HepG2 (cell line): ENCODE results near the gene DNAJC18. TPM values are rescaled to one million over a fixed set of nuclear protein-coding genes. Genes with fewer than 3 reads are reported as not detected.

Experiments used
- ATAC-seq: fragments of 200-7000 bp; cut with Tn5 transposase; 3 replicates; pipeline ENCODE4 v1.9.1; 2020; ENCODE audit warnings: mild to moderate bottlenecking, moderate library complexity
- BruUV-seq: library from RNA; stranded (reverse); fragments of 400-500 nt; replicated peaks from 2 replicates; lab custom pipeline; 2021; lab: Mats Ljungman, UMichigan
- CTCF ChIA-PET: fragments of 300-600 bp; formaldehyde crosslinking; extraction: SDS; loops from one replicate; lab custom pipeline; 2021; ENCODE audit warnings: low total read pairs, inconsistent platforms, low intra/inter-chr PET ratio; lab: Yijun Ruan, JAX
- POLR2A ChIA-PET: fragments of 350-600 bp; sonication (Branson Sonifier 250); formaldehyde crosslinking; loops from one replicate; lab custom pipeline; 2020; ENCODE audit warnings: antibody characterized with exemption, inconsistent platforms; lab: Yijun Ruan, JAX
- DNase-seq: peaks from one replicate; pipeline ENCODE4 v3.0.0-alpha.2; 2015; ENCODE audit warnings: low spot score
- FAIRE-seq: peaks from 3 replicates; lab custom pipeline; 2011; peaks lifted over from hg19 to GRCh38; lab: Jason Lieb, UNC
- H2AFZ ChIP-seq: one replicate; pipeline ENCODE4 v1.6.1; 2011; ENCODE audit warnings: low read length, inconsistent platforms
- H3K27ac ChIP-seq: fragments of 300-600 bp; 3 replicates; pipeline ENCODE4 v1.8.0; 2011; ENCODE audit warnings: mixed run types, mild to moderate bottlenecking, mixed read lengths, low read length, inconsistent platforms; ENCODE audit not compliant: insufficient read depth; ENCODE audit errors: extremely low read length
- H3K27me3 ChIP-seq, 2 experiments: fragments of 200-600 bp in 1 of 2; 2 replicates in 1 of 2; 3 replicates in 1 of 2; pipeline versions ENCODE4 v1.6.0 to v1.8.0; 2011; ENCODE audit warnings: low read length in 2 of 2, mild to moderate bottlenecking in 2 of 2, moderate library complexity in 2 of 2, inconsistent platforms in 1 of 2; ENCODE audit not compliant: insufficient read depth in 2 of 2, control insufficient read depth in 1 of 2
- H3K36me3 ChIP-seq, 2 experiments: fragments of 200-600 bp in 1 of 2; replicated peaks in 1 of 2; 2 replicates in 1 of 2; 3 replicates in 1 of 2; pipeline versions ENCODE4 v1.5.1 to v1.8.0; 2011; ENCODE audit warnings: low read length in 2 of 2, inconsistent platforms in 1 of 2; ENCODE audit not compliant: insufficient read depth in 2 of 2, control insufficient read depth in 1 of 2
- H3K4me1 ChIP-seq: 2 replicates; pipeline ENCODE4 v1.5.1; 2012; ENCODE audit warnings: low read length, inconsistent platforms; ENCODE audit not compliant: insufficient read depth
- H3K4me2 ChIP-seq: 2 replicates; pipeline ENCODE4 v1.6.0; 2011; ENCODE audit warnings: low read depth, low read length, inconsistent platforms
- H3K4me3 ChIP-seq, 3 experiments: fragments of 200-600 bp in 1 of 3; sonication (generic), shearing (Covaris generic) in 1 of 3; replicated peaks in 1 of 3; 2 replicates each; pipeline ENCODE4 v1.5.1; 2011 to 2016; ENCODE audit warnings: low read length in 3 of 3, inconsistent platforms in 2 of 3, low read depth in 2 of 3, mild to moderate bottlenecking in 2 of 3, control low read depth in 1 of 3, mixed read lengths in 1 of 3; ENCODE audit not compliant: insufficient read depth in 1 of 3
- H3K79me2 ChIP-seq: one replicate; pipeline ENCODE4 v1.6.1; 2011; ENCODE audit warnings: low read length, inconsistent platforms; ENCODE audit not compliant: insufficient read depth
- H3K9ac ChIP-seq: 2 replicates; pipeline ENCODE4 v1.6.0; 2011; ENCODE audit warnings: mild to moderate bottlenecking, low read depth, low read length, inconsistent platforms; ENCODE audit not compliant: insufficient read depth
- H3K9me3 ChIP-seq: 2 replicates; pipeline ENCODE4 v1.5.1; 2012; ENCODE audit warnings: mild to moderate bottlenecking, low read length
- H4K20me1 ChIP-seq: 2 replicates; pipeline ENCODE4 v1.6.0; 2011; ENCODE audit warnings: inconsistent platforms, mild to moderate bottlenecking, low read length, moderate library complexity; ENCODE audit not compliant: insufficient read depth
- ATF1 ChIP-seq: IDR thresholded peaks from 2 replicates; pipeline ENCODE4 v1.6.1; 2016; ENCODE audit warnings: mild to moderate bottlenecking, control low read depth
- GTF3A ChIP-seq: sonication (generic); formaldehyde crosslinking; conservative IDR thresholded peaks from 2 replicates; pipeline ENCODE4 v1.4.0; 2020; ENCODE audit warnings: mild to moderate bottlenecking, missing genetic modification reagents
- IKZF4 ChIP-seq: sonication (generic); formaldehyde crosslinking; IDR thresholded peaks from 2 replicates; pipeline ENCODE4 v1.5.1; 2020; ENCODE audit warnings: borderline replicate concordance, mild to moderate bottlenecking, low read depth, missing genetic modification reagents; ENCODE audit errors: not compliant biosample characterization
- MATR3 ChIP-seq: sonication (generic); formaldehyde crosslinking; IDR thresholded peaks from 2 replicates; pipeline ENCODE4 v1.4.0; 2020; ENCODE audit warnings: missing genetic modification reagents
- MTF1 ChIP-seq: sonication (generic); formaldehyde crosslinking; IDR thresholded peaks from 2 replicates; pipeline ENCODE4 v1.5.0; 2020; ENCODE audit warnings: missing genetic modification reagents
- NCOR1 ChIP-seq: fragments of 200-600 bp; sonication (generic); IDR thresholded peaks from 2 replicates; pipeline ENCODE4 v1.7.0; 2017; ENCODE audit warnings: antibody characterized with exemption, low read length, borderline replicate concordance
- NFIB ChIP-seq: sonication (generic); formaldehyde crosslinking; IDR thresholded peaks from 2 replicates; pipeline ENCODE4 v1.9.0; 2021; ENCODE audit warnings: missing genetic modification reagents, mild to moderate bottlenecking, borderline replicate concordance
- POLR2AphosphoS2 ChIP-seq: IDR thresholded peaks from 2 replicates; pipeline ENCODE4 v1.6.1; 2011; ENCODE audit warnings: low read depth, low read length, improper control_type of control experiment
- PRMT3 ChIP-seq: sonication (generic); formaldehyde crosslinking; IDR thresholded peaks from 2 replicates; pipeline ENCODE4 v1.8.1; 2022; ENCODE audit warnings: low read depth, mild to moderate bottlenecking, moderate library complexity, missing genetic modification reagents, borderline replicate concordance
- RAD51 ChIP-seq: fragments of 450-650 bp; IDR thresholded peaks from 2 replicates; pipeline ENCODE4 v1.6.1; 2016; ENCODE audit warnings: borderline replicate concordance
- RORA ChIP-seq: sonication (generic); formaldehyde crosslinking; IDR thresholded peaks from 2 replicates; pipeline ENCODE4 v1.5.0; 2020; ENCODE audit warnings: mild to moderate bottlenecking, missing genetic modification reagents, moderate library complexity
- SRSF1 ChIP-seq: fragments of 200-400 bp; formaldehyde crosslinking; optimal IDR thresholded peaks from 2 replicates; pipeline ENCODE3; 2017; ENCODE audit warnings: mild to moderate bottlenecking, low read depth, low read length, moderate library complexity
- ZC3H13 ChIP-seq: sonication (generic); formaldehyde crosslinking; IDR thresholded peaks from 2 replicates; pipeline ENCODE4 v1.8.1; 2023; ENCODE audit warnings: mild to moderate bottlenecking, missing genetic modification reagents, moderate library complexity
- ZMYM3 ChIP-seq: sonication (generic); formaldehyde crosslinking; IDR thresholded peaks from 2 replicates; pipeline ENCODE4 v1.5.1; 2020; ENCODE audit warnings: mild to moderate bottlenecking, missing genetic modification reagents
- ZNF24 ChIP-seq: fragments of 450-650 bp; IDR thresholded peaks from 2 replicates; pipeline ENCODE4 v1.6.1; 2017; ENCODE audit warnings: antibody characterized with exemption, mild to moderate bottlenecking
- ZNF282 ChIP-seq: fragments of 450-650 bp; IDR thresholded peaks from 2 replicates; pipeline ENCODE4 v1.6.1; 2018; ENCODE audit not compliant: partially characterized antibody
- ZNF496 ChIP-seq: sonication (generic); formaldehyde crosslinking; IDR thresholded peaks from 2 replicates; pipeline ENCODE4 v1.8.1; 2023; ENCODE audit warnings: mild to moderate bottlenecking, moderate library complexity, missing genetic modification reagents; ENCODE audit not compliant: insufficient replicate concordance
- ZNF629 ChIP-seq: sonication (generic); formaldehyde crosslinking; conservative IDR thresholded peaks from 2 replicates; pipeline ENCODE4 v1.5.0; 2020; ENCODE audit warnings: missing genetic modification reagents
- ZNF678 ChIP-seq: sonication (generic); formaldehyde crosslinking; IDR thresholded peaks from 2 replicates; pipeline ENCODE4 v1.4.0; 2020; ENCODE audit warnings: mild to moderate bottlenecking, missing genetic modification reagents
- ZNF777 ChIP-seq: sonication (generic); formaldehyde crosslinking; IDR thresholded peaks from 2 replicates; pipeline ENCODE4 v1.4.0; 2020; ENCODE audit warnings: missing genetic modification reagents
- ZNF782 ChIP-seq: sonication (generic); formaldehyde crosslinking; IDR thresholded peaks from 2 replicates; pipeline ENCODE4 v1.4.0; 2020; ENCODE audit warnings: missing genetic modification reagents, mild to moderate bottlenecking, borderline replicate concordance
- ZSCAN9 ChIP-seq: IDR thresholded peaks from 2 replicates; pipeline ENCODE4 v1.6.1; 2016; ENCODE audit warnings: borderline replicate concordance
- WGBS: methylation state at CpG from one replicate; pipeline ENCODE4 v1.1.6; 2017; ENCODE audit warnings: low lambda C conversion rate; 5-methylcytosine and 5-hydroxymethylcytosine counted together
- in situ Hi-C: cut with HindIII; loops from 2 replicates; pipeline ENCODE4 v1.10.0; 2017; ENCODE audit warnings: low pct_unique_long_range_greater_than_20kb; ENCODE audit not compliant: extremely low pct_ligation_motif_present
- intact Hi-C: fragments of 100-400 bp; cut with micrococcal nuclease; formaldehyde crosslinking; loops from one replicate; pipeline ENCODE4 v1.10.0; 2022; ENCODE audit not compliant: unreplicated experiment
- polyA plus RNA-seq, 8 experiments: library from polyadenylated mRNA; depleted of rRNA in 3 of 8; stranded (reverse) in 7 of 8; unstranded in 1 of 8; fragments of >200 nt; fragmentation: Illumina TruSeq in 4 of 8; extraction: Trizol in 4 of 8; gene quantifications; 2 replicates each; pipeline versions ENCODE4 v1.2.1 to v1.2.3, GENCODE V29; 2011 to 2016; ENCODE audit warnings: low read depth in 4 of 8, missing spikeins in 1 of 8, mixed read lengths in 1 of 8; ENCODE audit not compliant: insufficient read depth in 1 of 8
- total RNA-seq, 5 experiments: library from RNA; depleted of rRNA; stranded (reverse); fragments of >200 nt; fragmentation: Illumina TruSeq; extraction: Trizol; gene quantifications; 2 replicates each; pipeline ENCODE4 v1.2.3, GENCODE V29; 2016; ENCODE audit warnings: low read depth in 1 of 5
- TF ChIP-seq, protein P1 (sequence below): sonication (generic); formaldehyde crosslinking; conservative IDR thresholded peaks from 2 replicates; pipeline ENCODE4 v1.4.0; 2020; ENCODE audit warnings: missing genetic modification reagents
- TF ChIP-seq, protein P2 (sequence below): sonication (generic); formaldehyde crosslinking; IDR thresholded peaks from 2 replicates; pipeline ENCODE4 v1.4.0; 2020; ENCODE audit warnings: mild to moderate bottlenecking, missing genetic modification reagents

Gene DNAJC18
- total and polyA plus RNA-seq, 2 of the 13 experiments (the other 11 are each of a cell fraction or from before 2014, with no cell fraction given), result 6.5 to 6.6 TPM

DNA sequence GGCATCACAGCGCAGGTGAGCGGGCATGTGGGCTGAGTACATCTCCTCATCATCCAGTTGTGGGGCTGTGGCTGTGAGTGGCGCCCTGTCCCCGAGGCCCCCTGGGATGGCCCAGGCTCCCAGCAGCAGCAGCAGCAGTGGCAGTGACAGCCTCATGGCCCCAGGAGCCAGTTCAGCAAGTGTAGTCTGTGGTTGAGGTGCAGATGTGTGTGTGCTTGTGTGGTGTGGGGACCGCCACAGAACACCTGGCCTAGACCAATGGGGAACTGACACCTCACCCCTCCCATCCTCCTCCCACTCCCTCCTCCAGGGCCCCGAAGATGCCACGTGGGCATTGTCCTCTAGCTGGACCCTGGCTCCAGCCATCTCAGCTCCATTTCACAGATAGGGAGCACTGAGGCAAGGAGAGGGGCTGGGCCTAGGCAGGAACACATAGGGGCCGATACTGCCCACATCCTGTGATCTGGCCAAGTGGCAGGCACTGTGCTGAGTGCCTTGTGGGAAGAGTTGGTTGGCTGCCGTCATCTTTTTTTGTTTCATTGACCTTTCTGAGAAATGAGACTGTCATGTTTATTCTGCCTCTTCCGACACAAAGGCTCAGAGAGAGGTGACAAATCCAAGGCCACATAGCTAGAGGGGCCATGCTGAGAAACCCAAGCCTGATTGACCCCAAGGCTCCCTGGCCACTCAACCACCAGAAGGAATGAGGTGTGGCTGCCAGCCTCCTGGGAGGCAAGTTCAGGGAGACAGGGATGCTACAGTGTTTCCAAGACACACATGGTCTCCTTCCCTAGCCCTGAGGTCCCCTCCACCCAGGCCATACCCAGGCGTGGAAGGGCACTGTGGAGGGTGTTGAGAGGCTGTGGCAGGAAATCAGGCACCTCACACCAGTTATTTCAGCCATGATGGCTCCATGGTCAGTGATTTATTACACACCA, 49.4 kb downstream of the DNAJC18 start, which contains the start of gene MZB1:
Gene MZB1, minus strand, starts transcription at position 213 of the 938 bp plus-strand sequence. Its CDS starts 57 bp downstream, at position 156.
- H3K9ac ChIP-seq, result no peak within 1 kb of the TSS
- H3K4me3 ChIP-seq, result no peak within 1 kb of the TSS
- POLR2A ChIA-PET, result no interaction called here
- intact Hi-C loops (no loop called here), in situ Hi-C loops (no loop called here)
- 26% methylated on average over 3 of the region's 11 CpGs for WGBS
- no peaks in the 10 kb centered on the region for H4K20me1 ChIP-seq
- ATAC-seq (no peak), FAIRE-seq (no peak), DNase-seq (no peak)
- H2AFZ ChIP-seq, result no peak within 1 kb of the TSS
- no peak within 1 kb of the TSS for H3K27ac ChIP-seq
- no peaks in the 10 kb centered on the region for H3K36me3 ChIP-seq
- H3K27me3 ChIP-seq, result no peaks in the 10 kb centered on the region; a peak in 1 of 5 replicates
- CTCF ChIA-PET, result no interaction called here
- peaks cover 64% of the 10 kb centered on the region for H3K4me1 ChIP-seq
- BruUV-seq, result no TSS peak
- no peaks in the 10 kb centered on the region for H3K79me2 ChIP-seq
- H3K9me3 ChIP-seq, result no peaks in the 10 kb centered on the region
- H3K4me2 ChIP-seq, result no peak within 1 kb of the TSS; the same call in 1 of the 2 replicates
- TF ChIP-seq, protein P1, sequence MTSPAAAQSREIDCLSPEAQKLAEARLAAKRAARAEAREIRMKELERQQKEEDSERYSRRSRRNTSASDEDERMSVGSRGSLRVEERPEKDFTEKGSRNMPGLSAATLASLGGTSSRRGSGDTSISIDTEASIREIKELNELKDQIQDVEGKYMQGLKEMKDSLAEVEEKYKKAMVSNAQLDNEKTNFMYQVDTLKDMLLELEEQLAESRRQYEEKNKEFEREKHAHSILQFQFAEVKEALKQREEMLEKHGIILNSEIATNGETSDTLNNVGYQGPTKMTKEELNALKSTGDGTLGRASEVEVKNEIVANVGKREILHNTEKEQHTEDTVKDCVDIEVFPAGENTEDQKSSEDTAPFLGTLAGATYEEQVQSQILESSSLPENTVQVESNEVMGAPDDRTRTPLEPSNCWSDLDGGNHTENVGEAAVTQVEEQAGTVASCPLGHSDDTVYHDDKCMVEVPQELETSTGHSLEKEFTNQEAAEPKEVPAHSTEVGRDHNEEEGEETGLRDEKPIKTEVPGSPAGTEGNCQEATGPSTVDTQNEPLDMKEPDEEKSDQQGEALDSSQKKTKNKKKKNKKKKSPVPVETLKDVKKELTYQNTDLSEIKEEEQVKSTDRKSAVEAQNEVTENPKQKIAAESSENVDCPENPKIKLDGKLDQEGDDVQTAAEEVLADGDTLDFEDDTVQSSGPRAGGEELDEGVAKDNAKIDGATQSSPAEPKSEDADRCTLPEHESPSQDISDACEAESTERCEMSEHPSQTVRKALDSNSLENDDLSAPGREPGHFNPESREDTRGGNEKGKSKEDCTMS (CRISPR knock-in tag), result no peak
- TF ChIP-seq POLR2AphosphoS2, result no peak
- no peak for TF ChIP-seq ZNF24
- no peak for TF ChIP-seq ZNF678 (CRISPR knock-in tag)
- no peak for TF ChIP-seq ATF1
- no peak for TF ChIP-seq GTF3A (CRISPR knock-in tag)
- TF ChIP-seq ZSCAN9, result no peak
- TF ChIP-seq PRMT3 (CRISPR knock-in tag), result no peak
- TF ChIP-seq MTF1, result no peak
- TF ChIP-seq, protein P2, sequence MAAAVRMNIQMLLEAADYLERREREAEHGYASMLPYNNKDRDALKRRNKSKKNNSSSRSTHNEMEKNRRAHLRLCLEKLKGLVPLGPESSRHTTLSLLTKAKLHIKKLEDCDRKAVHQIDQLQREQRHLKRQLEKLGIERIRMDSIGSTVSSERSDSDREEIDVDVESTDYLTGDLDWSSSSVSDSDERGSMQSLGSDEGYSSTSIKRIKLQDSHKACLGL (CRISPR knock-in tag), result no peak
- no peak for TF ChIP-seq IKZF4 (CRISPR knock-in tag)
- TF ChIP-seq RORA (CRISPR knock-in tag), result no peak
- TF ChIP-seq ZNF496 (CRISPR knock-in tag), result no peak
- TF ChIP-seq SRSF1, result no peak
- no peak for TF ChIP-seq RAD51
- TF ChIP-seq ZNF629, result peak; percentile 95
- peak; percentile 88 for TF ChIP-seq ZMYM3
- TF ChIP-seq ZNF282, result no peak
- no peak for TF ChIP-seq NFIB (CRISPR knock-in tag)
- no peak for TF ChIP-seq MATR3 (CRISPR knock-in tag)
- no peak for TF ChIP-seq NCOR1
- TF ChIP-seq ZC3H13 (CRISPR knock-in tag), result peak; percentile 51; the same call in 1 of the 2 replicates
- TF ChIP-seq ZNF782 (CRISPR knock-in tag), result no peak
- TF ChIP-seq ZNF777 (CRISPR knock-in tag), result no peak
